ENCODE data around the gene RIT2.

Gene RIT2

GRCh38 chr18:42792731-42793130 lies 322.8 kb downstream of the RIT2 start:
- TF ChIP-seq CTCF (IDR thresholded peaks at IDR 0.05; ENCODE audit: insufficient read depth, missing control alignments) = no peak
- DNase-seq (ENCODE audit: insufficient read length, low spot score) (no peak), FAIRE-seq (no peak)

- FAIRE-seq = peak; percentile 93
- DNase-seq (ENCODE audit: insufficient read length, low spot score) = no peak
- no peak for TF ChIP-seq CTCF (IDR thresholded peaks at IDR 0.05; ENCODE audit: insufficient read depth, missing control alignments)
Observed at GRCh38 chr18:42784632-42785031, 330.9 kb downstream of the RIT2 start.

GRCh38 chr18:42782929-42783328 lies 332.6 kb downstream of the RIT2 start:
- peak; percentile 92 for FAIRE-seq
- no peak for TF ChIP-seq CTCF (IDR thresholded peaks at IDR 0.05; ENCODE audit: insufficient read depth, missing control alignments)
- no peak for DNase-seq (ENCODE audit: insufficient read length, low spot score)

GRCh38 chr18:42781298-42781815 lies 334.1 kb downstream of the RIT2 start:
- FAIRE-seq (peak; percentile 94), DNase-seq (ENCODE audit: insufficient read length, low spot score) (no peak)
- TF ChIP-seq CTCF (IDR thresholded peaks at IDR 0.05; ENCODE audit: insufficient read depth, missing control alignments) = no peak

GRCh38 chr18:42780171-42780570 lies 335.3 kb downstream of the RIT2 start:
- DNase-seq (ENCODE audit: insufficient read length, low spot score) (no peak), FAIRE-seq (no peak)

GRCh38 chr18:42778445-42779042 lies 336.9 kb downstream of the RIT2 start:
- FAIRE-seq (peak; percentile 66), DNase-seq (ENCODE audit: insufficient read length, low spot score) (no peak)
- no peak for TF ChIP-seq CTCF (IDR thresholded peaks at IDR 0.05; ENCODE audit: insufficient read depth, missing control alignments)

More at GRCh38 chr18:42780171-42780570, 335.3 kb downstream of the RIT2 start:
- TF ChIP-seq CTCF (IDR thresholded peaks at IDR 0.05; ENCODE audit: insufficient read depth, missing control alignments) = no peak

- TF ChIP-seq CTCF (IDR thresholded peaks at IDR 0.05; ENCODE audit: insufficient read depth, missing control alignments) = no peak
- FAIRE-seq (no peak), DNase-seq (ENCODE audit: insufficient read length, low spot score) (no peak)
Observed at GRCh38 chr18:42778024-42778423, 337.5 kb downstream of the RIT2 start.

All from D721Med (cell line).